ENCODE measurements around the gene ATG16L1.

DNA sequence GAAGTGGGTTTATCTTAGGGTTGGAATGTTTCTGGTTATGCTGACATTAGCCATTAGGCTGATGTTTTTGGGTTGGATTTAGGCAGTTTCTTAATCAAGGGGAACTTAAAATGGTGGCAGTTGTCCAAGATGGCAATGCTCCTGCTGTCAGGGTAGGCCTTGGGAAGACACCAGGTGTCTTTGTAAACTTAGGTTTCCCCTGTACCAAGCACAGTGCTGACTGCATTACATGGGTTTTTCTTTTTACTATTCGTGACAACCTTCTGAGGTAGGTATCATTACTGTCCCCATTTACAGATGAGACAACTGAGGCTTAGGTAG, 528 bp upstream of the ATG16L1 start:
- TF ChIP-seq POLR2A (IDR thresholded peaks at IDR 0.05): no peak
- TF ChIP-seq, protein P1, sequence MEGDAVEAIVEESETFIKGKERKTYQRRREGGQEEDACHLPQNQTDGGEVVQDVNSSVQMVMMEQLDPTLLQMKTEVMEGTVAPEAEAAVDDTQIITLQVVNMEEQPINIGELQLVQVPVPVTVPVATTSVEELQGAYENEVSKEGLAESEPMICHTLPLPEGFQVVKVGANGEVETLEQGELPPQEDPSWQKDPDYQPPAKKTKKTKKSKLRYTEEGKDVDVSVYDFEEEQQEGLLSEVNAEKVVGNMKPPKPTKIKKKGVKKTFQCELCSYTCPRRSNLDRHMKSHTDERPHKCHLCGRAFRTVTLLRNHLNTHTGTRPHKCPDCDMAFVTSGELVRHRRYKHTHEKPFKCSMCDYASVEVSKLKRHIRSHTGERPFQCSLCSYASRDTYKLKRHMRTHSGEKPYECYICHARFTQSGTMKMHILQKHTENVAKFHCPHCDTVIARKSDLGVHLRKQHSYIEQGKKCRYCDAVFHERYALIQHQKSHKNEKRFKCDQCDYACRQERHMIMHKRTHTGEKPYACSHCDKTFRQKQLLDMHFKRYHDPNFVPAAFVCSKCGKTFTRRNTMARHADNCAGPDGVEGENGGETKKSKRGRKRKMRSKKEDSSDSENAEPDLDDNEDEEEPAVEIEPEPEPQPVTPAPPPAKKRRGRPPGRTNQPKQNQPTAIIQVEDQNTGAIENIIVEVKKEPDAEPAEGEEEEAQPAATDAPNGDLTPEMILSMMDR (IDR thresholded peaks at IDR 0.05): no peak

Measured in esophagus squamous epithelium (tissue), 4 donors.